Fibroblast of lung (primary cell): ENCODE measurements around the gene RIC8B. TPM values are rescaled to one million over a fixed set of nuclear protein-coding genes. Genes with fewer than 3 reads are reported as not detected.

ENCODE experiments used
- DNase-seq, 2 donors: peaks; one replicate each; pipeline versions ENCODE4 v3.0.0 to v3.0.0-alpha.2; 2010; ENCODE audit warnings: low read depth in 2 of 2
- H2AFZ ChIP-seq: 2 replicates; pipeline ENCODE4 v1.5.1; 2012; ENCODE audit warnings: low read length, control low read depth, inconsistent platforms
- H3K27ac ChIP-seq: 2 replicates; pipeline ENCODE4 v1.5.1; 2011; ENCODE audit warnings: low read length, control low read depth; ENCODE audit not compliant: insufficient read depth
- H3K27me3 ChIP-seq: 2 replicates; pipeline ENCODE4 v1.5.1; 2011; ENCODE audit warnings: mild to moderate bottlenecking, low read length; ENCODE audit not compliant: control insufficient read depth, insufficient read depth
- H3K36me3 ChIP-seq: 2 replicates; pipeline ENCODE4 v1.5.1; 2011; ENCODE audit warnings: low read length; ENCODE audit not compliant: control insufficient read depth, insufficient read depth
- H3K4me1 ChIP-seq: 2 replicates; pipeline ENCODE4 v1.5.1; 2011; ENCODE audit warnings: low read length; ENCODE audit not compliant: control insufficient read depth, insufficient read depth; ENCODE audit errors: extremely low read depth
- H3K4me2 ChIP-seq: 2 replicates; pipeline ENCODE4 v1.5.1; 2011; ENCODE audit warnings: low read length, control low read depth; ENCODE audit not compliant: insufficient read depth; ENCODE audit errors: extremely low read depth
- H3K4me3 ChIP-seq, 4 experiments: fragments of 200-600 bp in 1 of 4; sonication (generic) in 1 of 4; replicated peaks in 1 of 4; 2 replicates each; pipeline ENCODE4 v1.5.1; 2011 to 2016; ENCODE audit warnings: low read length in 4 of 4, low read depth in 3 of 4, mild to moderate bottlenecking in 3 of 4, control low read depth in 2 of 4, inconsistent platforms in 1 of 4, mixed read lengths in 1 of 4; ENCODE audit not compliant: insufficient read depth in 1 of 4; ENCODE audit errors: control extremely low read depth in 1 of 4
- H3K79me2 ChIP-seq: 2 replicates; pipeline ENCODE4 v1.5.1; 2012; ENCODE audit warnings: mild to moderate bottlenecking, low read length, inconsistent platforms; ENCODE audit not compliant: control insufficient read depth, insufficient read depth
- H3K9ac ChIP-seq: 2 replicates; pipeline ENCODE4 v1.5.1; 2011; ENCODE audit warnings: mild to moderate bottlenecking, low read length, control low read depth; ENCODE audit not compliant: insufficient read depth
- H3K9me3 ChIP-seq: 2 replicates; pipeline ENCODE4 v1.5.1; 2012; ENCODE audit warnings: low read depth, low read length; ENCODE audit not compliant: control insufficient read depth, insufficient read depth
- H4K20me1 ChIP-seq: 2 replicates; pipeline ENCODE4 v1.5.1; 2011; ENCODE audit warnings: low read length; ENCODE audit not compliant: control insufficient read depth, insufficient read depth; ENCODE audit errors: extremely low read depth
- EZH2 ChIP-seq: IDR thresholded peaks from 2 replicates; pipeline ENCODE4 v1.5.1; 2012; ENCODE audit warnings: low read length, control low read depth, mild to moderate bottlenecking; ENCODE audit errors: missing control alignments
- polyA plus RNA-seq, 2 donors: library from polyadenylated mRNA; depleted of rRNA in 1 of 2; stranded (reverse) in 1 of 2; unstranded in 1 of 2; fragments of >200 nt; gene quantifications; 2 replicates each; pipeline ENCODE4 v1.2.1, GENCODE V29; 2011 to 2012; ENCODE audit warnings: missing spikeins in 1 of 2
- total RNA-seq: library from RNA; depleted of rRNA; stranded (reverse); fragments of >200 nt; gene quantifications from 2 replicates; pipeline ENCODE4 v1.2.1, GENCODE V29; 2014
- TF ChIP-seq, protein P1 (sequence below), 2 donors: IDR thresholded peaks in 1 of 2; conservative IDR thresholded peaks in 1 of 2; 1 replicate in 1 of 2; 2 replicates in 1 of 2; pipeline ENCODE4 v1.5.1; 2011 to 2012; ENCODE audit warnings: low read length in 2 of 2, control low read depth in 1 of 2, inconsistent platforms in 1 of 2, low read depth in 1 of 2, mild to moderate bottlenecking in 1 of 2

RIC8B gene
- total and polyA plus RNA-seq, 2 donors (not counting 1 experiment from before 2014, with no cell fraction given): 9.2 to 11.6 TPM

DNA sequence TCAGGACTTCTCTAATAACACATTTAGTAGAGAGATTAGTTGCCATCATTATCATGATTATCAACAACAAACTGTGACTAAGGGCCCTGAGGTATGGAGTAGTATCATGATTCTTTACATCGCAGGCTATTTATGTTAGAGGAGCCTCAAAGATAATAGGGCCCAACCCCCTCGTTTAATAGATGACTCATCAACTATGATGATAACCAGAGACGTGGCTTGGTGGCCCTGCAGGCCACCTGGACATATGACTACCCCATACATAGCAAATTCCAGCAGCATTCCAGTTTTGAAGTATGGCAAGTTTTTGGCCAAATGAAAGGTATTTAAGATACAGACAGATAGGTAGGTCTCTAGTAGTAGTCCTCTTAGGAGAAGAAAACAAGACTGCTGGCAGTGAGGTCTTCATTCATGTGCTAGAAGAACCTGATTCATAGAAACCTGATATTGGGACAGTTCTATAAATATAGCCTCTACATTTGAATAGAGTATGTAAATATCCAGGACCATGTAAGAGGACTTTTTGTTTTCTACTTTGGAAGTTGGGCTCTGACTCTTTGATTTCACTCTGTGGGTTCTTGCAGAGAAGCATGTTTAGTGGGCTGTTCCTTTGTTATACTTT is 5.6 kb downstream of the RIC8B start:
- TF ChIP-seq, protein P1, sequence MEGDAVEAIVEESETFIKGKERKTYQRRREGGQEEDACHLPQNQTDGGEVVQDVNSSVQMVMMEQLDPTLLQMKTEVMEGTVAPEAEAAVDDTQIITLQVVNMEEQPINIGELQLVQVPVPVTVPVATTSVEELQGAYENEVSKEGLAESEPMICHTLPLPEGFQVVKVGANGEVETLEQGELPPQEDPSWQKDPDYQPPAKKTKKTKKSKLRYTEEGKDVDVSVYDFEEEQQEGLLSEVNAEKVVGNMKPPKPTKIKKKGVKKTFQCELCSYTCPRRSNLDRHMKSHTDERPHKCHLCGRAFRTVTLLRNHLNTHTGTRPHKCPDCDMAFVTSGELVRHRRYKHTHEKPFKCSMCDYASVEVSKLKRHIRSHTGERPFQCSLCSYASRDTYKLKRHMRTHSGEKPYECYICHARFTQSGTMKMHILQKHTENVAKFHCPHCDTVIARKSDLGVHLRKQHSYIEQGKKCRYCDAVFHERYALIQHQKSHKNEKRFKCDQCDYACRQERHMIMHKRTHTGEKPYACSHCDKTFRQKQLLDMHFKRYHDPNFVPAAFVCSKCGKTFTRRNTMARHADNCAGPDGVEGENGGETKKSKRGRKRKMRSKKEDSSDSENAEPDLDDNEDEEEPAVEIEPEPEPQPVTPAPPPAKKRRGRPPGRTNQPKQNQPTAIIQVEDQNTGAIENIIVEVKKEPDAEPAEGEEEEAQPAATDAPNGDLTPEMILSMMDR (conservative IDR thresholded peaks at IDR 0.05 in 1 of 2, IDR thresholded peaks at IDR 0.05 in 1 of 2; ENCODE audit: low read depth in 1 of 2, low read length in 2 of 2): no peak
- no peak for TF ChIP-seq EZH2
- Histone ChIP-seq H3K79me2 (peaks cover 43% of the 10 kb centered on the region), H3K27ac (no peak overlapping the region), H3K4me3 (no peak overlapping the region), H3K4me1 (no peaks in the 10 kb centered on the region), H3K9me3 (no peaks in the 10 kb centered on the region), H3K4me2 (no peak overlapping the region), H3K9ac (no peak overlapping the region), H3K36me3 (no peaks in the 10 kb centered on the region), H3K27me3 (no peaks in the 10 kb centered on the region), H2AFZ (no peak overlapping the region), H4K20me1 (no peaks in the 10 kb centered on the region)
- DNase-seq: peak in 1 of 2 donors; percentile 34

GRCh38 chr12:106782619-106783018 is 8.1 kb downstream of the RIC8B start:
- Histone ChIP-seq H3K27ac (no peak overlapping the region), H3K36me3 (no peaks in the 10 kb centered on the region), H3K4me1 (no peaks in the 10 kb centered on the region), H3K9me3 (no peaks in the 10 kb centered on the region), H3K4me2 (no peak overlapping the region), H3K9ac (no peak overlapping the region), H3K4me3 (no peak overlapping the region), H4K20me1 (no peaks in the 10 kb centered on the region), H3K27me3 (no peaks in the 10 kb centered on the region), H3K79me2 (peaks cover 18% of the 10 kb centered on the region), H2AFZ (no peak overlapping the region)
- TF ChIP-seq, protein P1 (conservative IDR thresholded peaks at IDR 0.05 in 1 of 2, IDR thresholded peaks at IDR 0.05 in 1 of 2; ENCODE audit: low read depth in 1 of 2, low read length in 2 of 2): no peak
- TF ChIP-seq EZH2: no peak
- DNase-seq: no peak

GRCh38 chr12:106783515-106783914 is 9.0 kb downstream of the RIC8B start:
- no peak for DNase-seq
- Histone ChIP-seq H3K4me2 (peak overlapping the region; percentile 44), H3K4me3 (peak overlapping the region in 1 of 4 experiments; percentile 36), H3K9ac (no peak overlapping the region), H3K79me2 (peaks cover 10% of the 10 kb centered on the region), H3K27me3 (no peaks in the 10 kb centered on the region), H3K27ac (no peak overlapping the region), H3K36me3 (no peaks in the 10 kb centered on the region), H4K20me1 (no peaks in the 10 kb centered on the region), H3K4me1 (no peaks in the 10 kb centered on the region), H3K9me3 (no peaks in the 10 kb centered on the region), H2AFZ (no peak overlapping the region)
- TF ChIP-seq, protein P1 (conservative IDR thresholded peaks at IDR 0.05 in 1 of 2, IDR thresholded peaks at IDR 0.05 in 1 of 2; ENCODE audit: low read depth in 1 of 2, low read length in 2 of 2): no peak
- no peak for TF ChIP-seq EZH2
